ENCODE results near the gene BCKDHB. TPM values are rescaled to one million over a fixed set of nuclear protein-coding genes. Genes with fewer than 3 reads are reported as not detected.

The BCKDHB gene
- total RNA-seq, 1 experiment from 2014 or later = 10.6 TPM

- DNase-seq (ENCODE audit: low read depth, low spot score) = peak; percentile 66
- in situ Hi-C loops (cut with HindIII; ENCODE audit: low pct_unique_long_range_greater_than_20kb, low sequenced_read_pairs) = no loop called here
These were observed 37.0 kb downstream of the BCKDHB start for GRCh38 chr6:80143419-80143937.

GRCh38 chr6:80144753-80145315 is 38.4 kb downstream of the BCKDHB start:
- no peak for DNase-seq (ENCODE audit: low read depth, low spot score)
- in situ Hi-C loops (cut with HindIII; ENCODE audit: low pct_unique_long_range_greater_than_20kb, low sequenced_read_pairs) = no loop called here

GRCh38 chr6:80145509-80145908 is 39.0 kb downstream of the BCKDHB start:
- no peak for DNase-seq (ENCODE audit: low read depth, low spot score)
- in situ Hi-C loops (cut with HindIII; ENCODE audit: low pct_unique_long_range_greater_than_20kb, low sequenced_read_pairs) = no loop called here

- no peak for DNase-seq (ENCODE audit: low read depth, low spot score)
- in situ Hi-C loops (cut with HindIII; ENCODE audit: low pct_unique_long_range_greater_than_20kb, low sequenced_read_pairs) = no loop called here
These were observed 39.5 kb downstream of the BCKDHB start for GRCh38 chr6:80145921-80146320.

- in situ Hi-C loops (cut with HindIII; ENCODE audit: low pct_unique_long_range_greater_than_20kb, low sequenced_read_pairs) = no loop called here
- no peak for DNase-seq (ENCODE audit: low read depth, low spot score)
These were observed 41.7 kb downstream of the BCKDHB start for GRCh38 chr6:80148220-80148619.

GRCh38 chr6:80151635-80152034 is 45.2 kb downstream of the BCKDHB start:
- in situ Hi-C loops (cut with HindIII; ENCODE audit: low pct_unique_long_range_greater_than_20kb, low sequenced_read_pairs) = no loop called here
- no peak for DNase-seq (ENCODE audit: low read depth, low spot score)

- in situ Hi-C loops (cut with HindIII; ENCODE audit: low pct_unique_long_range_greater_than_20kb, low sequenced_read_pairs) = no loop called here
- DNase-seq (ENCODE audit: low read depth, low spot score) = no peak
These were observed 47.7 kb downstream of the BCKDHB start for GRCh38 chr6:80154160-80154559.

GRCh38 chr6:80156221-80156620 is 49.8 kb downstream of the BCKDHB start:
- DNase-seq (ENCODE audit: low read depth, low spot score) = no peak

GRCh38 chr6:80158478-80158989 is 52.1 kb downstream of the BCKDHB start:
- no peak for DNase-seq (ENCODE audit: low read depth, low spot score)
- in situ Hi-C loops (cut with HindIII; ENCODE audit: low pct_unique_long_range_greater_than_20kb, low sequenced_read_pairs) = no loop called here

More at GRCh38 chr6:80156221-80156620, 49.8 kb downstream of the BCKDHB start:
- in situ Hi-C loops (cut with HindIII; ENCODE audit: low pct_unique_long_range_greater_than_20kb, low sequenced_read_pairs) = no loop called here

- DNase-seq (ENCODE audit: low read depth, low spot score) = no peak
- in situ Hi-C loops (cut with HindIII; ENCODE audit: low pct_unique_long_range_greater_than_20kb, low sequenced_read_pairs) = no loop called here
These were observed 55.0 kb downstream of the BCKDHB start for GRCh38 chr6:80161434-80161833.

- DNase-seq (ENCODE audit: low read depth, low spot score) = no peak
- in situ Hi-C loops (cut with HindIII; ENCODE audit: low pct_unique_long_range_greater_than_20kb, low sequenced_read_pairs) = no loop called here
These were observed 57.3 kb downstream of the BCKDHB start for GRCh38 chr6:80163754-80164187.

GRCh38 chr6:80165143-80165542 is 58.7 kb downstream of the BCKDHB start:
- DNase-seq (ENCODE audit: low read depth, low spot score) = no peak
- in situ Hi-C loops (cut with HindIII; ENCODE audit: low pct_unique_long_range_greater_than_20kb, low sequenced_read_pairs) = no loop called here

- in situ Hi-C loops (cut with HindIII; ENCODE audit: low pct_unique_long_range_greater_than_20kb, low sequenced_read_pairs) = no loop called here
- DNase-seq (ENCODE audit: low read depth, low spot score) = no peak
These were observed 59.3 kb downstream of the BCKDHB start for GRCh38 chr6:80165819-80166218.

GRCh38 chr6:80170433-80170832 is 64.0 kb downstream of the BCKDHB start:
- in situ Hi-C loops (cut with HindIII; ENCODE audit: low pct_unique_long_range_greater_than_20kb, low sequenced_read_pairs) = no loop called here

GRCh38 chr6:80173411-80173810 is 66.9 kb downstream of the BCKDHB start:
- in situ Hi-C loops (cut with HindIII; ENCODE audit: low pct_unique_long_range_greater_than_20kb, low sequenced_read_pairs) = no loop called here
- DNase-seq (ENCODE audit: low read depth, low spot score) = no peak

More at GRCh38 chr6:80170433-80170832, 64.0 kb downstream of the BCKDHB start:
- DNase-seq (ENCODE audit: low read depth, low spot score) = no peak

- no peak for DNase-seq (ENCODE audit: low read depth, low spot score)
- in situ Hi-C loops (cut with HindIII; ENCODE audit: low pct_unique_long_range_greater_than_20kb, low sequenced_read_pairs) = no loop called here
These were observed 68.6 kb downstream of the BCKDHB start for GRCh38 chr6:80174900-80175572.

GRCh38 chr6:80179695-80180094 is 73.2 kb downstream of the BCKDHB start:
- in situ Hi-C loops (cut with HindIII; ENCODE audit: low pct_unique_long_range_greater_than_20kb, low sequenced_read_pairs) = no loop called here
- no peak for DNase-seq (ENCODE audit: low read depth, low spot score)

GRCh38 chr6:80181352-80182081 is 75.0 kb downstream of the BCKDHB start:
- DNase-seq (ENCODE audit: low read depth, low spot score) = no peak
- in situ Hi-C loops (cut with HindIII; ENCODE audit: low pct_unique_long_range_greater_than_20kb, low sequenced_read_pairs) = no loop called here

All from SK-MEL-5 (cell line).